T-helper 17 cell (primary cell): ENCODE results near the gene RACGAP1. TPM values are rescaled to one million over a fixed set of nuclear protein-coding genes. Genes with fewer than 3 reads are reported as not detected.
"Not testable (repeated sequence)": the region's sequence is repeated elsewhere in the genome, so short reads cannot be mapped to it uniquely, and the experiment has no call there.

Experiments used
- ATAC-seq: fragments of 150-1000 bp; cut with Tn5 transposase; 2 replicates; pipeline ENCODE4 v1.10.0; 2021; ENCODE audit warnings: mild to moderate bottlenecking, moderate library complexity
- DNase-seq, 3 donors: peaks; one replicate each; pipeline versions ENCODE4 v3.0.0 to v3.0.0-alpha.2; 2020 to 2021
- H3K9me3 ChIP-seq: one replicate; pipeline ENCODE4 v1.7.0; 2013; ENCODE audit warnings: low read length, mild to moderate bottlenecking; ENCODE audit not compliant: control insufficient read depth, poor library complexity, severe bottlenecking
- H3K27ac Mint-ChIP-seq: one replicate; pipeline ENCODE4 v1.8.0; 2022; ENCODE audit warnings: mild to moderate bottlenecking, moderate library complexity, mixed read lengths
- H3K27me3 Mint-ChIP-seq: one replicate; pipeline ENCODE4 v1.8.0; 2022; ENCODE audit warnings: mixed read lengths
- H3K36me3 Mint-ChIP-seq: one replicate; pipeline ENCODE4 v1.8.0; 2022; ENCODE audit warnings: low read depth, mixed read lengths
- H3K4me1 Mint-ChIP-seq: one replicate; pipeline ENCODE4 v1.8.0; 2022; ENCODE audit warnings: mild to moderate bottlenecking, mixed read lengths
- H3K4me3 Mint-ChIP-seq: one replicate; pipeline ENCODE4 v1.8.0; 2022; ENCODE audit warnings: mild to moderate bottlenecking, moderate library complexity, mixed read lengths
- total RNA-seq, 4 donors: library from RNA in 2 of 4; stranded (reverse) in 2 of 4; gene quantifications; one replicate each; pipeline ENCODE4 v1.2.3 and lab custom pipeline; 2022 to 2026

RACGAP1 gene
- total RNA-seq, 2 donors from 2014 or later = 6.8 to 7.3 TPM

GRCh38 chr12:50032854-50033581 is 7.7 kb upstream of the RACGAP1 start:
- no peaks in the 10 kb centered on the region for H3K9me3 ChIP-seq
- Mint-ChIP-seq H3K27me3 (peaks cover 17% of the 10 kb centered on the region), H3K27ac (no peak overlapping the region), H3K4me3 (no peak overlapping the region), H3K36me3 (no peaks in the 10 kb centered on the region), H3K4me1 (no peaks in the 10 kb centered on the region)
- no peak for DNase-seq
- ATAC-seq = peak; percentile 46

- no peak for ATAC-seq
- no peak for DNase-seq
- H3K9me3 ChIP-seq = no peaks in the 10 kb centered on the region
- no peaks in the 10 kb centered on the region for H3K36me3 Mint-ChIP-seq
- no peak overlapping the region for H3K27ac Mint-ChIP-seq
- peaks cover 17% of the 10 kb centered on the region for H3K27me3 Mint-ChIP-seq
- no peaks in the 10 kb centered on the region for H3K4me1 Mint-ChIP-seq
- H3K4me3 Mint-ChIP-seq = no peak overlapping the region
These were observed 7.2 kb upstream of the RACGAP1 start for GRCh38 chr12:50032515-50032853.

GRCh38 chr12:50030449-50030848 is 5.2 kb upstream of the RACGAP1 start:
- H3K9me3 ChIP-seq, DNase-seq, H3K4me3 Mint-ChIP-seq, H3K27me3 Mint-ChIP-seq, ATAC-seq, H3K27ac Mint-ChIP-seq, H3K4me1 Mint-ChIP-seq, H3K36me3 Mint-ChIP-seq: not testable (repeated sequence)

- H3K36me3 Mint-ChIP-seq = peaks cover 6% of the 10 kb centered on the region
- H3K9me3 ChIP-seq = no peaks in the 10 kb centered on the region
- DNase-seq (no peak), ATAC-seq (no peak)
- no peak overlapping the region for H3K4me3 Mint-ChIP-seq
- H3K4me1 Mint-ChIP-seq = peaks cover 14% of the 10 kb centered on the region
- no peak overlapping the region for H3K27ac Mint-ChIP-seq
- H3K27me3 Mint-ChIP-seq = no peaks in the 10 kb centered on the region
These were observed 1.4 kb upstream of the RACGAP1 start for GRCh38 chr12:50026691-50027090.

- Mint-ChIP-seq H3K27me3 (no peaks in the 10 kb centered on the region), H3K27ac (peak overlapping the region; percentile 93), H3K4me3 (peak overlapping the region; percentile 100), H3K36me3 (peaks cover 6% of the 10 kb centered on the region), H3K4me1 (peaks cover 16% of the 10 kb centered on the region)
- ATAC-seq (peak; percentile 17), DNase-seq (no peak)
- no peaks in the 10 kb centered on the region for H3K9me3 ChIP-seq
These were observed 498 bp downstream of the RACGAP1 start for GRCh38 chr12:50024805-50025186.

GRCh38 chr12:50024227-50024626 is 1.1 kb downstream of the RACGAP1 start:
- Mint-ChIP-seq H3K36me3 (peaks cover 6% of the 10 kb centered on the region), H3K27me3 (no peaks in the 10 kb centered on the region), H3K4me1 (peaks cover 17% of the 10 kb centered on the region), H3K4me3 (peak overlapping the region; percentile 100), H3K27ac (peak overlapping the region; percentile 93)
- H3K9me3 ChIP-seq = no peaks in the 10 kb centered on the region
- DNase-seq = no peak
- no peak for ATAC-seq

- ATAC-seq (no peak), DNase-seq (no peak)
- Mint-ChIP-seq H3K4me1 (peaks cover 25% of the 10 kb centered on the region), H3K27me3 (no peaks in the 10 kb centered on the region), H3K4me3 (no peak overlapping the region), H3K27ac (peak overlapping the region; percentile 93), H3K36me3 (peaks cover 6% of the 10 kb centered on the region)
- no peaks in the 10 kb centered on the region for H3K9me3 ChIP-seq
These were observed 2.4 kb downstream of the RACGAP1 start for GRCh38 chr12:50022903-50023302.

GRCh38 chr12:50021031-50021430 is 4.3 kb downstream of the RACGAP1 start:
- Mint-ChIP-seq H3K27me3 (no peaks in the 10 kb centered on the region), H3K36me3 (peaks cover 6% of the 10 kb centered on the region), H3K4me1 (peaks cover 25% of the 10 kb centered on the region), H3K27ac (no peak overlapping the region), H3K4me3 (no peak overlapping the region)
- H3K9me3 ChIP-seq = no peaks in the 10 kb centered on the region
- no peak for ATAC-seq
- no peak for DNase-seq

- Mint-ChIP-seq H3K36me3 (peaks cover 3% of the 10 kb centered on the region), H3K27ac (peak overlapping the region; percentile 72), H3K4me3 (no peak overlapping the region), H3K27me3 (no peaks in the 10 kb centered on the region), H3K4me1 (peaks cover 17% of the 10 kb centered on the region)
- no peak for DNase-seq
- no peaks in the 10 kb centered on the region for H3K9me3 ChIP-seq
- ATAC-seq = no peak
These were observed 5.8 kb downstream of the RACGAP1 start for GRCh38 chr12:50019524-50019923.

GRCh38 chr12:50018968-50019367 is 6.3 kb downstream of the RACGAP1 start:
- no peak for DNase-seq
- ATAC-seq = no peak
- H3K4me1 Mint-ChIP-seq = peaks cover 14% of the 10 kb centered on the region
- no peaks in the 10 kb centered on the region for H3K27me3 Mint-ChIP-seq
- no peak overlapping the region for H3K4me3 Mint-ChIP-seq
- H3K9me3 ChIP-seq = no peaks in the 10 kb centered on the region
- peak overlapping the region; percentile 72 for H3K27ac Mint-ChIP-seq
- H3K36me3 Mint-ChIP-seq = peaks cover 3% of the 10 kb centered on the region

- Mint-ChIP-seq H3K4me1 (peaks cover 21% of the 10 kb centered on the region), H3K27ac (peak overlapping the region; percentile 72), H3K4me3 (no peak overlapping the region), H3K36me3 (peaks cover 7% of the 10 kb centered on the region), H3K27me3 (no peaks in the 10 kb centered on the region)
- no peak for DNase-seq
- H3K9me3 ChIP-seq = no peaks in the 10 kb centered on the region
- no peak for ATAC-seq
These were observed 7.1 kb downstream of the RACGAP1 start for GRCh38 chr12:50018154-50018553.

GRCh38 chr12:50017641-50018040 is 7.7 kb downstream of the RACGAP1 start:
- ATAC-seq (no peak), DNase-seq (no peak)
- Mint-ChIP-seq H3K4me3 (no peak overlapping the region), H3K27me3 (no peaks in the 10 kb centered on the region), H3K36me3 (peaks cover 4% of the 10 kb centered on the region), H3K27ac (no peak overlapping the region), H3K4me1 (peaks cover 21% of the 10 kb centered on the region)
- no peaks in the 10 kb centered on the region for H3K9me3 ChIP-seq

GRCh38 chr12:50016501-50017475 is 8.5 kb downstream of the RACGAP1 start:
- DNase-seq (no peak), ATAC-seq (no peak)
- no peaks in the 10 kb centered on the region for H3K9me3 ChIP-seq
- Mint-ChIP-seq H3K4me3 (no peak overlapping the region), H3K36me3 (peaks cover 3% of the 10 kb centered on the region), H3K4me1 (peaks cover 21% of the 10 kb centered on the region), H3K27ac (peak overlapping the region; percentile 39), H3K27me3 (no peaks in the 10 kb centered on the region)
